HL-60 (cell line): Measurements from ENCODE around the gene SLIT1.

ENCODE experiments used
- CTCF ChIP-seq: IDR thresholded peaks from one replicate; pipeline ENCODE4 v1.5.1; 2011; ENCODE audit warnings: low read length, control low read depth, inconsistent platforms; ENCODE audit not compliant: insufficient read depth
- REST ChIP-seq: IDR thresholded peaks from 2 replicates; pipeline ENCODE4 v1.6.1; 2012; ENCODE audit warnings: low read depth; ENCODE audit not compliant: insufficient replicate concordance

GRCh38 chr10:96967847-96968246 lies 217.9 kb downstream of the SLIT1 start:
- TF ChIP-seq CTCF = no peak
- no peak for TF ChIP-seq REST
